Ishikawa (cell line): ENCODE measurements around the gene VNN1.

ENCODE experiments used
- EP300 ChIP-seq: IDR thresholded peaks from 2 replicates; pipeline ENCODE4 v1.6.1; 2012; ENCODE audit warnings: borderline replicate concordance
- MAX ChIP-seq: IDR thresholded peaks from 2 replicates; pipeline ENCODE4 v1.6.1; 2012
- RAD21 ChIP-seq: IDR thresholded peaks from 2 replicates; pipeline ENCODE4 v1.6.1; 2012; ENCODE audit warnings: low read depth
- REST ChIP-seq: IDR thresholded peaks from 2 replicates; pipeline ENCODE4 v1.6.1; 2012; ENCODE audit warnings: low read depth, mild to moderate bottlenecking
- TAF1 ChIP-seq: IDR thresholded peaks from 2 replicates; pipeline ENCODE4 v1.6.1; 2012; ENCODE audit warnings: low read depth, mild to moderate bottlenecking
- TCF12 ChIP-seq: IDR thresholded peaks from 2 replicates; pipeline ENCODE4 v1.6.1; 2012; ENCODE audit warnings: low read depth
- TEAD4 ChIP-seq: IDR thresholded peaks from 2 replicates; pipeline ENCODE4 v1.6.1; 2012
- YY1 ChIP-seq: IDR thresholded peaks from 2 replicates; pipeline ENCODE4 v1.6.1; 2012; ENCODE audit warnings: low read depth

- TF ChIP-seq RAD21 (no peak), YY1 (no peak), TCF12 (no peak), TAF1 (no peak), REST (no peak), EP300 (no peak), MAX (no peak), TEAD4 (no peak)
Measured at GRCh38 chr6:132664309-132665034, 49.4 kb downstream of the VNN1 start.
